ENCODE data around the gene EPB41.
"Not testable (repeated sequence)": the region's sequence is repeated elsewhere in the genome, so short reads cannot be mapped to it uniquely, and the experiment has no call there.

The EPB41 gene

DNA sequence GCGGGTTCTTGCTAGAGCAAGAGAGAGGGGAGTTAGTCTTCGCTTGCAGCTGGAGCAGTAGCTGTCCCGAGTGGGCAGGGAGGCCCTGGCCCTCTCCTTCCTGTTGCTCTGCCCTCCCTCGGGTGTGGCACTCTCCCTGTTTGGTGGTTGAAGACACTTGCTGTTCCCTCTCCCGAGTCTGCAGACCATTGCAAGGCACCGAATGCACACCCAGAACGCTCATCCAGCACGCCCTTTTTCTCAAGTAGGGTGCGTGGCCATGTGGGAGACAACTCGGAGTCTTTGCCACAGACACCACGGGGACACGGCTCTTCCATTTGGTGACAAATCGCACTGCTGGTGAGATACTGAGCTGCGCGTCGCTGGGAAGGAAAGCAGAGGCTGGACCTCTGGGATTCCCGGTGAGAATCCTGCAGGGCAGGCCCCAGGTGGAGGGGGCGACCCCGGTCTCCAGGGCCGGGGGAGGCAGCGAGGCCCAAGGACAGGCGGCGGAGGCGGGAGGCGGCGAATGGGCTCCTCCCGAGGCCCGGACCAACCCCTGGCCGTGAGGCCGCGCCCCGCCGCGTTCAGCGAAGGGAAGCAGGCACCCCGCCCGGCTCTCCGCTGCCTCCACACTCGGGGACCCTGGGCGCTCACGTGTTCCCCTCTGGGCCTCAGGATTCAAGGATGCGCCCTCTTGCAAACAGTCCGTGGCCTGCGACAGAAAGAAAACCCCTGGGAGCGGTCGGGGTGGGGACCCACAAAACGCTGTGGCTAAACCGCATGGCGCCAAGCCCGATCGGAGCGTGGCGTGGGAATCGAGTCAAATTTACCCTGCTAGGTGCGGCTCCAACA is 219.7 kb downstream of the EPB41 start:
- no peak for DNase-seq (ENCODE audit: low read depth in 2 of 2)

- DNase-seq (ENCODE audit: low read depth in 2 of 2): no peak
Measured at GRCh38 chr1:29134695-29135028, 220.3 kb downstream of the EPB41 start.

DNA sequence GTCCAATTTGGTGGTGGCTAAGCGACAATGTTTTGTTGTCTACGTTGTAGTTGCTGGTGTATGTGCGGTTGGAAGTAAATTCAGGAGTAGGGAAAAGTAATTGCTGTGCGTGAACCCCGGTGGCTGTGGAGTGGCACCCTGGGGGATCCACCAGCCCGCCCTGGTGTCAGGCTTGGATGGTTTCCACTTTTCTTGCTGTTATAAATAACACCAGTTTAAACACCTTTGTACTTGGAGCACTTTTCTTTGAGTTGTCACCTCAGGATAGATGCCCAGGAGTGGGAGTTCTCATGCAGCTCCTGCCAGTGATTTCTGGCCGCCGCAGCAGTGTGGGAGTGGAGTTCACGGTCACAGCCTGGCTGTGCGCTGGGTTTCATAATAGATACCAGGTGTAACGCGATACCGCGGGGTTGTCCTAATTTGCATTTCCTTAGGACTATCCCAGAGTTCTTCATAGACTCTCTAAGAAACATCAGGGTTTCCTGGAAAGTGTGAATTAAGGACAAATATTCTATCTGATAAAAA is 222.1 kb downstream of the EPB41 start:
- no peak for DNase-seq (ENCODE audit: low read depth in 2 of 2)

DNA sequence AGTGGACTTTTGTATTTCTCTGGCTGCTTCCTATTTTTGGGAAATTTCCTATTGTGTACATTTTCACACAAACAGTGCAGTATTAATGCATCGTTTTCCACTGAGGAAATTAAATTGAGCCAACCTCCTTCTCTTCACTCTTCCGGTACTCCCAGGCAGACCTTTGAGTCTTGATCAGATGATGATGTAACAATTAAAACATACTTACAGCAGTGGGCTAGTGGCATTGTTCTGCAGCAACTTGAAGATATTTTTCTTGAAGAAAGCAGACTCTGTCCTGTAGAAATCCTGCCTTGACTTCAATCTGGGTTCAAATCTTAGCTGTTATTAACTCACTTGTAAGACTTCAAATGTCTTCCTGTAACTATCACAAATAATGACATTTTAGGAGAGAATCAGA is 228.3 kb downstream of the EPB41 start:
- no peak for DNase-seq (ENCODE audit: low read depth in 2 of 2)

GRCh38 chr1:29144178-29144577 is 229.8 kb downstream of the EPB41 start:
- no peak for DNase-seq (ENCODE audit: low read depth in 2 of 2)

- DNase-seq (ENCODE audit: low read depth in 2 of 2): peak; percentile 82 to 83
Measured at GRCh38 chr1:29145739-29146437, 231.5 kb downstream of the EPB41 start.

DNA sequence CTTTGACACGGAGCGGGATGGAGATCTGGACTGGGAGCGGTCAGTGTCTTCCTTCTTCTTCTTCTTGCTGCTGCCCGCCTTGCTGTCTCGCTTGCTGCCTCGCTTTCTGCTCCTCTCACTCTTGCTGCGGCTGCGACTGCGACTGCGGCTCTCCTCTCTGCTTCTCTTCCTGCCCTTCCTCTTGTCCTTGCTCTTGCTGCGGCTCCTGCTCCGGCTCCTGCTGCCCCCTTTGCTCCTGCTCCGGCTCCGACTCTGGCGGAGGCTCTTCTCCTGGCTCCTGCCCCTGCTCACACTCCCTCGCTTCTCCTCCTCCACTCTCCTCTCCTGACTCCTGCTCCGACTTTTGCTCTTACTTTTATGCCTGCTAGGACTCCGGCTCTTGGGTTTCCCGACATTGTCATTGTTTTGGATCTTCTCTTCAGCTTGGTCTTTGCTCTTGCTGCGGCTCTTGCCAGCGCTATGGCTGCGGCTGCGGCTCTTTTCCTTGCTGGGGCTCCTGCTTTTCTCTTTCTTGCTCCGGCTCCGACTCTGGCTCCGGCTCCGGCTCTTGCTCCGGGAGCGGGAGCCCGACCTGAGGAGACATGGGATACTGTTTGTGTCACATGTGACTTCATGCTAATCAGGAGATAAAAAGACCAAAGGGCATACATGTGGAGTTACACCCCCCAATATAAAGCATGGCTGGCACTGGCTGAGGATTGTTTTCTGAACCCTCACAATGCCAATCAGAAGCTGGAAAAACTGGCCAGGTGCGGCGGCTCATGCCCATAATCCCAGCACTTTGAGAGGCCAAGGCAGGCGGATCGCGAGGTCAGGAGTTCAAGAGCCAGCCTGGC is 234.5 kb downstream of the EPB41 start:
- no peak for DNase-seq (ENCODE audit: low read depth in 2 of 2)

DNA sequence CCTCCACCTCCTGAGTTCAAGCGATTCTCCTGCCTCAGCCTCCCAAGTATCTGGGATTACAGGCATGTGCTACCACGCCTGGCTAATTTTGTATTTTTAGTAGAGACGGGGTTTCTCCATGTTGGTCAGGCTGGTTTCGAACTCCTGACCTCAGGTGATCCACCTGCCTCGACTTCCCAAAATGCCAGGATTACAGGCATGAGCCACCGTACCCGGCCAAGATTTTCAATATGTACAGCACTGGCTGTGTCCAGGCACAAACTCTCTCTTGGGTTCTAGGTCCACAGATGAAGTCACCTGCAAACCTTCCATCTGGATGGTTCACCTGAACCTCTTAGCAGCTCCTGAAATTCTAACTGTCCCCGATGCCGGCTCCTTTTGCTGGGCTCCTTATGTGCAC is 236.0 kb downstream of the EPB41 start:
- DNase-seq (ENCODE audit: low read depth in 2 of 2): not testable (repeated sequence)

- no peak for DNase-seq (ENCODE audit: low read depth in 2 of 2)
Measured at GRCh38 chr1:29152046-29152805, 237.9 kb downstream of the EPB41 start.

DNA sequence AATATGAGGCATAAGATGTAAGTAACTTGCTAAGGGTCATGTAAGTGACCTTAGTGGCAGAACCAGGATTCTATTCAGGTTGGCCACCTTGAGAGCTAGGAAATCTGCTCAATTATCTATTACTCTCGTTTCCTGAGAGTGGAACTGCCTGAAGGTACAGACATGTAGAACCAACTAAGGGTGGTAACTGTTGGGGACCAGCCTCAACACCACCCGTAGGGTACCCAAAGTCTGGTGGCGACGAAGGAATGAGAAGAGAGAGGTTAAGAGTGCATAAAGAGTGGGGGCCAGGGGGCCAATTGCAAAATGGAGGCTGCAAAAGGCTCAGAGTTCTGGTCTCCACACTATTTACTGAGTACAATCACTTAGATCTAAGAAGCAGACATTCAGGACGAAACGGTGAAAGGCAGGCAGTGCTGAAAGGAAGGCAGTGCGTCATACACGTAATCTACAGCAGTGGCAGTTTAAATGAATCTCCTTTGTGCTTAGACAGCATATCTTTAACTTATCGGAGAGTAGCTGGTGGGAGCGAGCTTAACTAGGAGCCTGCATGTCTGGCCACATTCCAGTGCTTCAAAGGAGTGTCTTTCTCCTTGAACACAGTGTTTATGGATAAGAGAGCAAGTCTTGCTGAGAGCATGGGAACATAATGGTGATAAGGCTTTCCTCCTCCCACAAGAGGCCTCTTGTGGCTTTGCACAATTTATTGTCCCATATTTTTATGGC is 242.3 kb downstream of the EPB41 start:
- no peak for DNase-seq (ENCODE audit: low read depth in 2 of 2)

GRCh38 chr1:29157269-29157601 is 242.9 kb downstream of the EPB41 start:
- DNase-seq (ENCODE audit: low read depth in 2 of 2): no peak

- no peak for DNase-seq (ENCODE audit: low read depth in 2 of 2)
Measured at GRCh38 chr1:29159773-29160172, 245.4 kb downstream of the EPB41 start.

DNA sequence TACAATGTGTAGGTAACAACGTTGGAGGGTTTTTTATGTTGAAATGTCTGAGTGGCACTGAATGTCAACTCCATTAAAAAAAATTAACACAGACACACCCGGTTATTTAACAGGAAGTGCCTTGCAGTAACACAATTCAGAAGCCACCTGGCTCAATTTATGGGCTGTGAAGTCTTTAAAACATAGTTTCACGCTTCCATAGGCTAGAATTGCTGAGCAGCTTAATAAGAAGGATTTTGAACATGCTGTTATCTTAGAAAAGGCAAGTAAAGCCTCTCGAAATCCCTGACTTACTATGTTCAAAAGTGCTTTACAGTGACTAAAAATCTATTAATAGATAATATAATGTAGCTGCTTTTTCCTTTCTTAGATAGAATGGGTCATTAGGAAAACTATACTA is 247.7 kb downstream of the EPB41 start:
- DNase-seq (ENCODE audit: low read depth in 2 of 2): no peak

DNA sequence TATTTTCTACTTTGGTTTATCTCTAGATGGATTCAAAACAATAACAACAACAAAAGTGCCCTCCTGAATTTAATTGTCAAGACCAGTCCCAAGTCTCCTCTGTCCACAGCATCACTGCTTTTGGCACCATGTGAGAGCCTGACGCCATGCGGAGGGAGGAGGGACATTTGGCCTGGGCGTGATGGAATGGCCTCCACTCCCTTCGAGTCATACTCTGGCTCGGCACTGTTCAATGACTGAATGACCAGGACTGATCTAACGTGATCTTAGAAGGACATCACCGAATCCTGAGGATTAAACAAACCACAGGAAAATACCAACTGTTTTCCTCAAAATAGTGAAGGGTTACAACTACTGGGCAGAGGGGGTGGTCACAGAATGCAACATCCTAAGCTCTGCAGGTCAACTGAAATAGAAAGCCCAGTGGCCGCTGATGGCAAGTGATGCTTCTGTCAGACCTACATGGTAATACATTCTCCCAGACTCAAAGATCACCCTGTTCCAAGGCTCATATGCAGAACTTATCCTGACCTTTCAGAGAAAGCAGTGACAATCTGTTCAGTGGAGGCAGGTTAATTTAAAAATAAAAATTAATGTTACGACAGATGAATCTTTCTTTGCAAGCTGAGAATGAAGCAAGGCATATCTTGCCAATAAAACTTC is 248.2 kb downstream of the EPB41 start:
- DNase-seq (ENCODE audit: low read depth in 2 of 2): no peak

DNA sequence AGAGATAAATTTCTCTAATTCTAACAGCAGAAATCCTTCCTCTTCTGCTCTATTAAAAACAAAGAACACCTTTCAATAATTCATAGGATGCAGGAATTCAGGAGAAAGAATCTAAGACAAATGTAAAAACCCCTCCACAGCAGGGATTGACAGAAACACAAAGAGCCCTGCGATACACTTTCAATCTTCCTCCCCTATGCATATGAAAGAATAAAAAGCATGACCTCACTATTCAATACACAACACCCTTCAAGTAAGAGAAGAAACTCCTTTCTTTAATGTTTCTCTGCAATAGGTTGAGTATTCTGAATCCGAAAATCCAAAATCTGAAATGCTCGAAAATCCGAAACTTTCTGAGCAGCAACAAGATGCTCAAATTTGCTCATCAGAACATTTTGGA is 250.2 kb downstream of the EPB41 start:
- DNase-seq (ENCODE audit: low read depth in 2 of 2): no peak

DNA sequence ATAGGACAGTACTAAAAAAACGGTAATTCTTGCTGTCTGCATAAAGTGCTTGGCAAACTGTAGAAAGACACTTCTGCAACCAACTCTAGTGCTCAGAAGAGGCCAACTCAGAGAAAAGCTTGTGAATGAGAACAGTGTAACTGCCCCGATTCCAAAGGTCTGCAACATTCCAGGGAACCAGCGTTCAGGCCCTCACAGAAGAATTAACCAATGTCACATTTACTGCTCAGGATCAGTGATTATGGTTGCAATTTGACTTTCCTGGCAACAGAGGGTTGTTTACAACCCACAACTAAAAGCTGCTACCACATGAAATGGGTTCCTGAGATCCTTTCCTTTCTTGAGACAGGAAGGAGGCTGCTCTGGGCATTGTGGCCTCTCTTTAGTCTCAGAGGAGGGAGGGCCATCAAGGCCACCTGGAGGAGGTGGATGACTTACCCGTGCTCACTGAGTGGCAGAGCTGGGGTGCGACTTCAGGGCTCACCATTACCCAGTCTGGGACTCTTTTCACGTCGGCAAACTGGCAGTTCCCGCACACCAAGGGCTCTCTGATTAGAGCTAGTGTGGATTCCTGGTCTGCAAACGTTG is 252.0 kb downstream of the EPB41 start:
- DNase-seq (ENCODE audit: low read depth in 2 of 2): no peak

DNA sequence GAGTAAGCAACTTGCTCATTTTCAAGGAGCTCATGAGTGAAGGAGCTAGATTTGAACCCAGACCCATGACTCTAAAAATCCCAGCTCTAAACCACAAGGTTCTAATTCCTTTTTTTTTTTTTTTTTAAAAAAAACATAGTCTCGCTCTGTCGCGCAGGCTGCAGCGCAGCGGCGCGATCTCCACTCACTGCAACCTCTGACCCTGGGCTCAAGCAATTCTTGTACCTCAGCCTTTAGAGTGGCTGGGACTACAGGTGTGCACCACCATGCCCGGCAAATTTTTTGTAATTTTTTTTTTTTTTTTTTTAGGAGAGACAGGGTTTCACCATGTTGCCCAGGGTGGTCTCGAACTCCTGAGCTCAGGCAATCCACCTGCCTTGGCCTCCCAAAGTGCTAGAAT is 253.5 kb downstream of the EPB41 start:
- DNase-seq (ENCODE audit: low read depth in 2 of 2): no peak
